K562 treated with DMSO at 1 percent for 4 hours (cell line): ENCODE results near the gene LGMN. TPM values are rescaled to one million over a fixed set of nuclear protein-coding genes. Genes with fewer than 3 reads are reported as not detected.

Source experiments
- total RNA-seq: library from RNA; unstranded; fragments of 300-600 nt; gene quantifications from 2 replicates; pipeline ENCODE4 v1.2.3, GENCODE V29; 2022; ENCODE audit not compliant: insufficient read depth

The LGMN gene
- total RNA-seq: 6.4 and 9.7 TPM in 2 replicates

DNA sequence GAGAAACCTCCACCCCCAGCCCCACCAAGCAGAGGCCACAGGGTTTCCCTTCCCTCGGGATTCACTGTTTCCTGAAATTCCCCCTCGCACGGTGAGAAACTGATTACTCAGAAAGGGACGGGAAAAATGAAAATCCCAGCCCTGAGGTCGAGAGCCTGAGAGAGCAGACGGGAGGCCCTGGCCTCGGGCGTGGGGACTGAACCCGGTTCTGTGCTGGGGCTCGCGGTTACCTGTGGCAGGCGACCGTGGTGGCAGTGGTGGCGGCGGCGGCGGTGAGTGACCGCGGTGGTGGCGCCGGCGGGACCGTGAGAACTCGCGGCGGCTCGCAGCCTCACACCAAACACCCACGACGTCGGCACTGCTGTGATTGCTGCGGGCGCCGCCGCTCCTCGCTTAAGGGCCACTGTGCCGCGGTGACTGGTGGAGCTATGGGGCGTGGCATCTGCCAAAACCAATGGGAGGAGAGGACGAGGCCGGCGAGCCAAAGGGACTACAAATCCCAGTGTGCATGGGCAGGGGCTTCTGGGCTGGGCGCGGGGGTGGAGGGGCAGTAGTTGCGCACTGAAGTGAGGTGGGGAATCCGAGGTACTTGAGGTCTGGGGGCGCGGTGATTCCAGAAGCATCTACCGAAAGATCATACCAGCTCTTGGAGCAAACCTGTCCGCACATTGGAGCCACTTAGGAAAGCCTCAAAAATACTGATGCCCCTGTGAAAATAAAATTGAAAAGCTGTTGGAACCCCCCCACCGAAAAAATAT is at the start of gene LGMN:
LGMN (minus strand) TSS at position 369 of the 758 bp plus-strand sequence. CDS start 15,841 bp downstream, outside the sequence.

DNA sequence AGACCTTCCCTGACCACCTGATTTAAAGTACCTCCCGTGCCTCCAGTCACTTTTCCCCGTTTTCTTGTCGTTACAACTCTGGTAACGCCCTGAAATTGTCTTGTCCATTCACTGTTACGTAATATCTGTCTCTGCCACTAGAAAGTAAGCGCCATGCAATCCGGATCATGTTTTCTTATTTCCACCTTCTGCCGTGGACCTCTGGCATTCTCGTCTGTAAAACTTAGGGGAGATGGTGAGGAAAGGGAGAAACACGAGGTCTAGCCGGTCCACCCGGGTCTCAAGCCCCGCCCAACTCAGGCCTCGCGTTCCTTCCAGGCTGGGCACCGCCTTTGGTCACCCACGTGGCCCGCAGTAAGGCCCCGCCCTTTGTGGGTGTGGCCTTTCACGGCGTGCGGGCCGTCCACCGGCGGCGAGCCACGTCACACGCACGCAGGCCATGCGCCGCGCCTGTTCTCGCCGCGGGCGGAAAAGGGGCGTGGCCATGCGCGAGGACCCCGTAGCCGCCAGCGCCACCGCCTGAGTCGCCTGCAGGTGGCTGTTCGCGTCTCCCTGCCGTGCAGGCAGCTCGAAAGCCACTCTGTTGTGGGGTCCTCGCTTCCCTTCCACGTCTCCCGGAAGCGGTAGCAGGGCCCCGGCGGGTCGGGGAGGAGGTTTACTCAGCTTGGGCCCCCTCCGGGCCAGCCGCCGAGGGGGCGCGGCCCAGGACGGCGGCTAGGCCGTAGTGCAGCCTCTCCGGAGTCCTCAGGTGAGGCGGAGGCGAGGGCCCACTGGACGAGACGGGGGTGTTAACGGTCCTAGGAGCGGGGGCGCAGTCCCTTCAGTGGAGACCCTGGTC is 45.5 kb upstream of the LGMN start, which contains the start of gene GOLGA5:
GOLGA5 (plus strand) TSS at position 597 of the 838 bp plus-strand sequence. CDS start 3,133 bp downstream, outside the sequence.

Other genes with a start within 250 kb of the LGMN start
- 1.1 and 2.0 TPM in 2 replicates for gene RIN3, start 234.8 kb downstream of the LGMN start, total RNA-seq
- gene GOLGA5, start 45.7 kb upstream of the LGMN start, total RNA-seq: 12.8 and 16.1 TPM in 2 replicates
- gene CHGA, start 174.5 kb upstream of the LGMN start, total RNA-seq: not detected in 2 replicates